HG03571 (cell line): Measurements from ENCODE around the gene TOMM5.
"Not testable (repeated sequence)": the region's sequence is repeated elsewhere in the genome, so short reads cannot be mapped to it uniquely, and the experiment has no call there.

Experiments
- ATAC-seq: cut with Tn5 transposase; IDR thresholded peaks from one replicate; pipeline ENCODE4 v1.9.1; 2021; ENCODE audit not compliant: unreplicated experiment

TOMM5 gene

GRCh38 chr9:37617161-37617560 is 24.8 kb upstream of the TOMM5 start:
- no peak for ATAC-seq

GRCh38 chr9:37611961-37612360 is 19.6 kb upstream of the TOMM5 start:
- ATAC-seq: no peak

- no peak for ATAC-seq
Observed at GRCh38 chr9:37611014-37611413, 18.6 kb upstream of the TOMM5 start.

GRCh38 chr9:37609735-37610397 is 17.5 kb upstream of the TOMM5 start:
- ATAC-seq: no peak

GRCh38 chr9:37608250-37608649 is 15.9 kb upstream of the TOMM5 start:
- ATAC-seq: no peak

GRCh38 chr9:37604296-37604695 is 11.9 kb upstream of the TOMM5 start:
- ATAC-seq: no peak

- no peak for ATAC-seq
Observed at GRCh38 chr9:37602817-37603216, 10.4 kb upstream of the TOMM5 start.

GRCh38 chr9:37602061-37602460 is 9.7 kb upstream of the TOMM5 start:
- not testable (repeated sequence) for ATAC-seq

- no peak for ATAC-seq
Observed at GRCh38 chr9:37596504-37596903, 4.1 kb upstream of the TOMM5 start.

GRCh38 chr9:37593883-37594448 is 1.6 kb upstream of the TOMM5 start:
- ATAC-seq: no peak

- ATAC-seq: no peak
Observed at GRCh38 chr9:37587521-37587920, 4.9 kb downstream of the TOMM5 start.

GRCh38 chr9:37583522-37584121 is 8.8 kb downstream of the TOMM5 start:
- no peak for ATAC-seq

GRCh38 chr9:37582548-37583157 is 9.7 kb downstream of the TOMM5 start:
- no peak for ATAC-seq

GRCh38 chr9:37575921-37576721 is 16.3 kb downstream of the TOMM5 start, which contains the start of gene FBXO10:
TSS of gene FBXO10 (minus strand) at chr9:37576380. CDS start at chr9:37541768, 34,612 bp downstream.
- peak; percentile 67 for ATAC-seq

GRCh38 chr9:37575511-37575914 is 16.9 kb downstream of the TOMM5 start:
- peak; percentile 31 for ATAC-seq

GRCh38 chr9:37575001-37575400 is 17.4 kb downstream of the TOMM5 start:
- ATAC-seq: no peak

- no peak for ATAC-seq
Observed at GRCh38 chr9:37574241-37574721, 18.1 kb downstream of the TOMM5 start.

GRCh38 chr9:37571282-37571681 is 21.1 kb downstream of the TOMM5 start:
- no peak for ATAC-seq

- ATAC-seq: no peak
Observed at GRCh38 chr9:37566716-37567115, 25.7 kb downstream of the TOMM5 start.

GRCh38 chr9:37565661-37566618 is 26.5 kb downstream of the TOMM5 start:
- ATAC-seq: peak; percentile 90
